ENCODE results near the gene MEN1.
A peak's percentile ranks its signal among the peaks of the same experiment; 100 is the strongest.

The MEN1 gene

GRCh38 chr11:64759722-64760719 is 50.3 kb downstream of the MEN1 start, which contains the start of gene PYGM:
Gene PYGM (minus strand): TSS chr11:64759974. CDS start chr11:64759898, 76 bp downstream.
- peak; percentile 33 for DNase-seq

- no peak for DNase-seq
Measured at GRCh38 chr11:64759131-64759721, 51.1 kb downstream of the MEN1 start.

GRCh38 chr11:64758330-64759079 is 51.8 kb downstream of the MEN1 start:
- DNase-seq: no peak

GRCh38 chr11:64757549-64758329 is 52.6 kb downstream of the MEN1 start:
- DNase-seq: no peak

- no peak for DNase-seq
Measured at GRCh38 chr11:64755681-64756361, 54.5 kb downstream of the MEN1 start.

- no peak for DNase-seq
Measured at GRCh38 chr11:64754919-64755662, 55.3 kb downstream of the MEN1 start.

GRCh38 chr11:64754124-64754918 is 56.0 kb downstream of the MEN1 start:
- DNase-seq: no peak

Data from CD4-positive, alpha-beta T cell treated with Interleukin-21 for 1 hour (primary cell).